Measurements from ENCODE around the gene PNPLA7. TPM values are rescaled to one million over a fixed set of nuclear protein-coding genes. Genes with fewer than 3 reads are reported as not detected.

Gene PNPLA7
- total and polyA plus RNA-seq, 4 donors = 0.75 to 6.5 (median 2.1) TPM

- WGBS = 2% methylated on average over 113 of the region's 113 CpGs
- no peak for TF ChIP-seq EGR1 (IDR thresholded peaks at IDR 0.05; ENCODE audit: low read depth in 2 of 2)
- no peak for TF ChIP-seq NR2F2 (IDR thresholded peaks at IDR 0.05)
- no peak for TF ChIP-seq ATF3 (IDR thresholded peaks at IDR 0.05)
- TF ChIP-seq SP1 (IDR thresholded peaks at IDR 0.05) = no peak
- no peak for TF ChIP-seq YY1 (IDR thresholded peaks at IDR 0.05)
- TF ChIP-seq JUND (IDR thresholded peaks at IDR 0.05) = no peak
- TF ChIP-seq RAD21 (IDR thresholded peaks at IDR 0.05) = no peak
- no peak for TF ChIP-seq FOXA1 (IDR thresholded peaks at IDR 0.05)
- peak; percentile 94 for DNase-seq (ENCODE audit: low spot score)
- H3K4me1 ChIP-seq (ENCODE audit: control insufficient read depth in 4 of 4, insufficient read depth in 4 of 4, low read length in 3 of 4) = peaks cover 5 to 30% (median 22%) of the 10 kb centered on the region in 4 donors
- H3K9ac ChIP-seq (ENCODE audit: low read depth in 1 of 2, low read length in 2 of 2) = no peak within 1 kb of the TSS
- H3K27me3 ChIP-seq (ENCODE audit: control insufficient read depth in 4 of 4, insufficient read depth in 4 of 4, low read length in 3 of 4) = no peaks in the 10 kb centered on the region
- no peak within 1 kb of the TSS for H3K27ac ChIP-seq (ENCODE audit: low read depth in 1 of 2, low read length in 2 of 2)
- peak within 1 kb of the TSS; percentile 47 to 86 (median 83) for H3K4me3 ChIP-seq (ENCODE audit: low read depth in 1 of 3, low read length in 3 of 3)
- no peaks in the 10 kb centered on the region for H3K9me3 ChIP-seq (ENCODE audit: control insufficient read depth in 4 of 4, low read length in 3 of 4)
- peaks cover 4 to 16% (median 12%) of the 10 kb centered on the region in 4 donors for H3K36me3 ChIP-seq (ENCODE audit: control insufficient read depth in 4 of 4, insufficient read depth in 3 of 4, low read depth in 1 of 4, low read length in 3 of 4)
Observed at GRCh38 chr9:137590469-137591383, 40.5 kb upstream of the PNPLA7 start, which contains the start of gene ZMYND19. Gene ZMYND19 (minus strand): TSS chr9:137590512. CDS start chr9:137590263, 249 bp downstream.

GRCh38 chr9:137590123-137590468 lies 39.9 kb upstream of the PNPLA7 start:
- TF ChIP-seq RAD21 (IDR thresholded peaks at IDR 0.05) (no peak), FOXA1 (IDR thresholded peaks at IDR 0.05) (no peak)
- H3K9me3 ChIP-seq (ENCODE audit: control insufficient read depth in 4 of 4, low read length in 3 of 4) = no peaks in the 10 kb centered on the region
- 2% methylated on average over 61 of the region's 61 CpGs for WGBS
- H3K36me3 ChIP-seq (ENCODE audit: control insufficient read depth in 4 of 4, insufficient read depth in 3 of 4, low read depth in 1 of 4, low read length in 3 of 4) = peaks cover 4 to 19% (median 13%) of the 10 kb centered on the region in 4 donors
- DNase-seq (ENCODE audit: low spot score) = no peak
- H3K27me3 ChIP-seq (ENCODE audit: control insufficient read depth in 4 of 4, insufficient read depth in 4 of 4, low read length in 3 of 4) = no peaks in the 10 kb centered on the region
- no peak overlapping the region for H3K27ac ChIP-seq (ENCODE audit: low read depth in 1 of 2, low read length in 2 of 2)
- no peak overlapping the region for H3K9ac ChIP-seq (ENCODE audit: low read depth in 1 of 2, low read length in 2 of 2)
- peak overlapping the region in 2 of 3 donors; percentile 16 to 86 for H3K4me3 ChIP-seq (ENCODE audit: low read depth in 1 of 3, low read length in 3 of 3)
- peaks cover 5 to 30% (median 22%) of the 10 kb centered on the region in 4 donors for H3K4me1 ChIP-seq (ENCODE audit: control insufficient read depth in 4 of 4, insufficient read depth in 4 of 4, low read length in 3 of 4)

- no peak for TF ChIP-seq YY1 (IDR thresholded peaks at IDR 0.05)
- no peak for TF ChIP-seq JUND (IDR thresholded peaks at IDR 0.05)
- no peak for TF ChIP-seq MAX (IDR thresholded peaks at IDR 0.05)
- no peak for TF ChIP-seq SP1 (IDR thresholded peaks at IDR 0.05)
- TF ChIP-seq FOXA1 (IDR thresholded peaks at IDR 0.05) = no peak
- Histone ChIP-seq H3K4me3 (ENCODE audit: low read depth in 1 of 3, low read length in 3 of 3) (peak overlapping the region in 2 of 3 donors; percentile 70 to 86), H3K9ac (ENCODE audit: low read depth in 1 of 2, low read length in 2 of 2) (no peak overlapping the region), H3K27ac (ENCODE audit: low read depth in 1 of 2, low read length in 2 of 2) (no peak overlapping the region), H3K9me3 (ENCODE audit: control insufficient read depth in 4 of 4, low read length in 3 of 4) (no peaks in the 10 kb centered on the region), H3K27me3 (ENCODE audit: control insufficient read depth in 4 of 4, insufficient read depth in 4 of 4, low read length in 3 of 4) (no peaks in the 10 kb centered on the region), H3K36me3 (ENCODE audit: control insufficient read depth in 4 of 4, insufficient read depth in 3 of 4, low read depth in 1 of 4, low read length in 3 of 4) (peaks cover 4 to 19% (median 13%) of the 10 kb centered on the region in 4 donors), H3K4me1 (ENCODE audit: control insufficient read depth in 4 of 4, insufficient read depth in 4 of 4, low read length in 3 of 4) (peaks cover 5 to 30% (median 22%) of the 10 kb centered on the region in 4 donors)
- WGBS = 12% methylated on average over 58 of the region's 58 CpGs
- DNase-seq (ENCODE audit: low spot score) = no peak
Observed at GRCh38 chr9:137589441-137590122, 39.4 kb upstream of the PNPLA7 start.

GRCh38 chr9:137588891-137589290 lies 38.7 kb upstream of the PNPLA7 start:
- Histone ChIP-seq H3K4me1 (ENCODE audit: control insufficient read depth in 4 of 4, insufficient read depth in 4 of 4, low read length in 3 of 4) (peaks cover 5 to 30% (median 22%) of the 10 kb centered on the region in 4 donors), H3K36me3 (ENCODE audit: control insufficient read depth in 4 of 4, insufficient read depth in 3 of 4, low read depth in 1 of 4, low read length in 3 of 4) (peaks cover 4 to 19% (median 13%) of the 10 kb centered on the region in 4 donors), H3K4me3 (ENCODE audit: low read depth in 1 of 3, low read length in 3 of 3) (no peak overlapping the region), H3K27ac (ENCODE audit: low read depth in 1 of 2, low read length in 2 of 2) (no peak overlapping the region), H3K27me3 (ENCODE audit: control insufficient read depth in 4 of 4, insufficient read depth in 4 of 4, low read length in 3 of 4) (no peaks in the 10 kb centered on the region), H3K9ac (ENCODE audit: low read depth in 1 of 2, low read length in 2 of 2) (no peak overlapping the region), H3K9me3 (ENCODE audit: control insufficient read depth in 4 of 4, low read length in 3 of 4) (no peaks in the 10 kb centered on the region)
- no peak for DNase-seq (ENCODE audit: low spot score)
- WGBS = 93% methylated on average over 6 of the region's 6 CpGs
- TF ChIP-seq ZBTB33 (IDR thresholded peaks at IDR 0.05) = no peak
- no peak for TF ChIP-seq FOXA2 (IDR thresholded peaks at IDR 0.05)
- no peak for TF ChIP-seq RXRA (IDR thresholded peaks at IDR 0.05)
- TF ChIP-seq YY1 (IDR thresholded peaks at IDR 0.05) = no peak
- no peak for TF ChIP-seq NR2F2 (IDR thresholded peaks at IDR 0.05)
- TF ChIP-seq REST (IDR thresholded peaks at IDR 0.05) = no peak
- no peak for TF ChIP-seq GABPA (IDR thresholded peaks at IDR 0.05 in 1 of 2, conservative IDR thresholded peaks at IDR 0.05 in 1 of 2)
- TF ChIP-seq FOXA1 (IDR thresholded peaks at IDR 0.05) = no peak
- TF ChIP-seq HNF4A (conservative IDR thresholded peaks at IDR 0.05) = no peak
- TF ChIP-seq SP1 (IDR thresholded peaks at IDR 0.05) = no peak
